Progenitor cell of endocrine pancreas (in vitro differentiated cells): Measurements from ENCODE around the gene SCO1. TPM values are rescaled to one million over a fixed set of nuclear protein-coding genes. Genes with fewer than 3 reads are reported as not detected.

Experiments
- DNase-seq: peaks from one replicate; pipeline ENCODE4 v3.0.0; 2021; ENCODE audit warnings: low spot score; ENCODE audit not compliant: unreplicated experiment
- H3K27ac Mint-ChIP-seq: 2 replicates; pipeline ENCODE4 v1.8.0; 2021; ENCODE audit warnings: mild to moderate bottlenecking, moderate library complexity, mixed read lengths
- H3K27me3 Mint-ChIP-seq: 2 replicates; pipeline ENCODE4 v1.8.0; 2021; ENCODE audit warnings: mixed read lengths
- H3K36me3 Mint-ChIP-seq: 2 replicates; pipeline ENCODE4 v1.8.0; 2022; ENCODE audit warnings: mixed read lengths; ENCODE audit not compliant: insufficient read depth
- H3K4me1 Mint-ChIP-seq: 2 replicates; pipeline ENCODE4 v1.8.0; 2021; ENCODE audit warnings: low read depth, mixed read lengths
- H3K4me3 Mint-ChIP-seq: 2 replicates; pipeline ENCODE4 v1.8.0; 2021; ENCODE audit warnings: low read depth, mild to moderate bottlenecking, moderate library complexity, mixed read lengths
- H3K9me3 Mint-ChIP-seq: 2 replicates; pipeline ENCODE4 v1.8.0; 2021; ENCODE audit warnings: low read depth, mixed read lengths
- total RNA-seq: library from RNA; stranded (reverse); gene quantifications from 2 replicates; pipeline ENCODE4 v1.2.1, GENCODE V29; 2021
- TF ChIP-seq, protein P1 (sequence below): fragments of 200-600 bp; sonication (generic); IDR thresholded peaks from one replicate; pipeline ENCODE4 v1.5.0; 2021; ENCODE audit warnings: antibody characterized with exemption, mild to moderate bottlenecking; ENCODE audit not compliant: unreplicated experiment

Gene SCO1
- total RNA-seq, 1 donor from 2014 or later = 29.0 TPM

DNA sequence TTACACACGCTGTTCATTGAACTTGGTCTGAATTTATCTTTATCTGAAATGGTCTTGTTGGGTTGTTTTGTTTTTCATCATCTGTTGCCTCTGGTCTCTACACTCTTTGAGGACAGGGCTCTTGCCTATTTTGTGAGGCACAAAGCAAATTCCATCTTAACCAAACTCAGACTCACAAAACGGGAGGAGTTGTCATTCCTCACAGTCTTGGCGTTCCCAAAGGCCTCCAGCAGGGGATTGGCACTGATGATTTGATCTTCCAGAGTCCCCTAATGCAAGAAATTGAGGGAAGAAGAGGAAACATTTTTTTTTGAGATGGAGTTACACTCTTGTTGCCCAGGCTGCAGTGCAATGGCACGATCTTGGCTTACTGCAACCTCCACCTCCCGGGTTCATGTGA, 49.0 kb downstream of the SCO1 start:
- H3K27ac Mint-ChIP-seq = peak overlapping the region; percentile 7
- no peaks in the 10 kb centered on the region for H3K27me3 Mint-ChIP-seq
- TF ChIP-seq, protein P1, sequence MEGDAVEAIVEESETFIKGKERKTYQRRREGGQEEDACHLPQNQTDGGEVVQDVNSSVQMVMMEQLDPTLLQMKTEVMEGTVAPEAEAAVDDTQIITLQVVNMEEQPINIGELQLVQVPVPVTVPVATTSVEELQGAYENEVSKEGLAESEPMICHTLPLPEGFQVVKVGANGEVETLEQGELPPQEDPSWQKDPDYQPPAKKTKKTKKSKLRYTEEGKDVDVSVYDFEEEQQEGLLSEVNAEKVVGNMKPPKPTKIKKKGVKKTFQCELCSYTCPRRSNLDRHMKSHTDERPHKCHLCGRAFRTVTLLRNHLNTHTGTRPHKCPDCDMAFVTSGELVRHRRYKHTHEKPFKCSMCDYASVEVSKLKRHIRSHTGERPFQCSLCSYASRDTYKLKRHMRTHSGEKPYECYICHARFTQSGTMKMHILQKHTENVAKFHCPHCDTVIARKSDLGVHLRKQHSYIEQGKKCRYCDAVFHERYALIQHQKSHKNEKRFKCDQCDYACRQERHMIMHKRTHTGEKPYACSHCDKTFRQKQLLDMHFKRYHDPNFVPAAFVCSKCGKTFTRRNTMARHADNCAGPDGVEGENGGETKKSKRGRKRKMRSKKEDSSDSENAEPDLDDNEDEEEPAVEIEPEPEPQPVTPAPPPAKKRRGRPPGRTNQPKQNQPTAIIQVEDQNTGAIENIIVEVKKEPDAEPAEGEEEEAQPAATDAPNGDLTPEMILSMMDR = no peak
- H3K9me3 Mint-ChIP-seq = no peaks in the 10 kb centered on the region
- no peak overlapping the region for H3K4me3 Mint-ChIP-seq
- H3K4me1 Mint-ChIP-seq = no peaks in the 10 kb centered on the region
- no peak for DNase-seq
- H3K36me3 Mint-ChIP-seq = no peaks in the 10 kb centered on the region

DNA sequence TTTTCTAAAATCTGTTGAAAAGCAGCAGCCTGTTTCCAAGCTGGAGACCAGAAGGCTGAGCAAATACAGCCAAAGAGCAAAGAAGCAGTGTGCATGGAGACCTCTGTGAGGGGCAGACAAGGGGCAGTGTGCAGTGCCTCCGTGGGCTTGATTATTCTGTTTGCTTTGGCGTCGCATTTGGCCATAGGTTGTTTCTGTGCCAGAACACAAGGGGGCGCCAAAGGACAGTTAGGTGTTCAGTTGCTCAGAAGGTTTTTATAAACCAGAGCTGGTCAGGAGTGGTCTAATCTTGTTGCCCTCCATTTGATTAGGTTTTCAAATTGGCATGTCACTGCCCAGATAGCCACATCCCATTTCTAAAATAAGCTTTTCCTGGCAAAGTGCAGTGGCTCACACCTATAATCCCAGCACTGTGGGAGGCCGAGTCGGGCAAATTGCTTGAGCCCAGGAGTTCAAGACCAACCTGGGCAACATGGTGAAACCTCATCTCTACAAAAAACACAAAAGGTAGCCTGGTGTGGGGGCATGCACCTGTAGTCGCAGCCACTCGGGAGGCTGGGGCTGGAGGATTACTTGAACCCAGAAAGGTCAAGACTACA, 50.8 kb downstream of the SCO1 start:
- Mint-ChIP-seq H3K4me3 (no peak overlapping the region), H3K9me3 (no peaks in the 10 kb centered on the region), H3K4me1 (no peaks in the 10 kb centered on the region), H3K27me3 (no peaks in the 10 kb centered on the region), H3K27ac (no peak overlapping the region), H3K36me3 (peaks cover 2% of the 10 kb centered on the region)
- peak; percentile 74 for DNase-seq
- TF ChIP-seq, protein P1 = peak; percentile 92

DNA sequence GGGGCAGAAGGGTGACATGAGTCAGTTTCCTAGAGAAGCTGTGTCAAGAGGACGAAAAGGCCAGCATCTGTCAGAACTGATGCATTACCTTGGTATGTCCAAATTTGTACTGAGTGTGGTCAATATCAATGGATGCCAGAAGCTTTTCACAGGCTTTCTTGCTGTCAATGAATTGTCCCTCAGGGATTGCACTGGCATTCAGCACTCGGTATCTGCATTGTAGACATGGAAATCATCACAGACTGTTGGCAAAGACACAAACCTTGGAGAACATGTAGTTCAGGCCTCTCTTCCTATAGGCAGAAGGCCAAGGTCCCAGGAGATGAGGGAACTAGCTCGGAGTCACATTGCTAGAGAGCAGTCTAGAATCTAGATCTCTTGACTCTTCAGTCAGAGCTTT, 56.9 kb downstream of the SCO1 start:
- TF ChIP-seq, protein P1 = no peak
- Mint-ChIP-seq H3K4me3 (no peak overlapping the region), H3K27ac (no peak overlapping the region), H3K4me1 (no peaks in the 10 kb centered on the region), H3K36me3 (peaks cover 8% of the 10 kb centered on the region), H3K9me3 (no peaks in the 10 kb centered on the region), H3K27me3 (no peaks in the 10 kb centered on the region)
- no peak for DNase-seq

DNA sequence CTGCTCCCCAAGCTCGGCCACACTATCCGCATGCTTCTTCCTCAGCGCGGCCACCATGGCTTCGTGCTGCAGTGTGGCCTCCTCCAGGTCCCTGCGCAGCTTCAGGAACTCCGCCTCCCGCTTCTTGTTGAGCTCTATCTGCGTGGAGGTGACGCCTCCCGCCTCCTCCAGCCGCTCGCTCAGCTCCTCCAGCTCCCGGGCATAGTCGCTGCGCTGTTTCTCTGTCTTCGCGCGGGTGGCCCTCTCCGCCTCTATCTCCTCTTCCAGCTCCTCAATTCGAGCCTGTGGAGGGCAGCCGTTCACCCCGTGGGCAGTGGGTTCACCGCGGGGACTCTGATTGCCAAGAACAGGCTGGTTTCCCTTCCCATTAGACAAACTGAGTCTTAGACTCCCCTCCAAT, 59.2 kb downstream of the SCO1 start:
- H3K4me3 Mint-ChIP-seq = no peak overlapping the region
- H3K27me3 Mint-ChIP-seq = no peaks in the 10 kb centered on the region
- peaks cover 10% of the 10 kb centered on the region for H3K36me3 Mint-ChIP-seq
- DNase-seq = no peak
- H3K27ac Mint-ChIP-seq = no peak overlapping the region
- H3K9me3 Mint-ChIP-seq = no peaks in the 10 kb centered on the region
- TF ChIP-seq, protein P1 = no peak
- no peaks in the 10 kb centered on the region for H3K4me1 Mint-ChIP-seq

DNA sequence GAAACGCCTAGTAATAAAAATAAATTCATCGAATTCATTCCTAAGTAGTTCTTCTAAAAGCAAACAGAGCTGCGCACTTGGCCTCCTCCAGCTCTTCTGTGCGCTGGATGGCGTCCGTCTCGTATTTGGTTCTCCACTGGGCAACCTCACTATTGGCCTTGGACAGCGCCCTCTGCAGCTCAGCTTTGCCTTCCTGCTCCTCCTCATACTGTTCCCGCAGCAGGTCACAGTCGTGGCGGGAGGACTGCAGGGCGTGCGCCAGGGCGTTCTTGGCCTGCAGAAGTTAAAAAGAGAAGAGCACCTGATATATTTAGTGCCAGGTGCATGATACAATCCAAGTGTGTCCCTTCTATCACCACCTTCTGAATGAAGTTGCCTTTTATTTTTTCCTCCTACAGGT, 62.0 kb downstream of the SCO1 start:
- Mint-ChIP-seq H3K4me3 (no peak overlapping the region), H3K27me3 (no peaks in the 10 kb centered on the region), H3K27ac (no peak overlapping the region), H3K9me3 (no peaks in the 10 kb centered on the region), H3K4me1 (no peaks in the 10 kb centered on the region), H3K36me3 (peaks cover 12% of the 10 kb centered on the region)
- no peak for DNase-seq
- TF ChIP-seq, protein P1 = no peak
